Pancreas (tissue), 10 donors: ENCODE results near the gene ZMYND8. TPM values are rescaled to one million over a fixed set of nuclear protein-coding genes. Genes with fewer than 3 reads are reported as not detected.

Source experiments
- ATAC-seq, 4 donors: fragments of 200-7000 bp; cut with Tn5 transposase; one replicate each; pipeline versions ENCODE4 v1.8.0 to v1.9.1; 2020; ENCODE audit warnings: mild to moderate bottlenecking in 4 of 4, moderate library complexity in 4 of 4
- DNase-seq, 6 donors: peaks; one replicate each; pipeline ENCODE4 v3.0.0-alpha.2; 2020
- FAIRE-seq: peaks from 2 replicates; lab custom pipeline; 2012; peaks lifted over from hg19 to GRCh38; lab: Jason Lieb, UNC
- H3K27ac ChIP-seq, 4 donors: fragments of 200-600 bp; sonication (generic); 1 replicate in 3 of 4; 2 replicates in 1 of 4; pipeline versions ENCODE4 v1.5.0 to v1.8.0; 2020
- H3K27me3 ChIP-seq, 4 donors: fragments of 200-600 bp; one replicate each; pipeline ENCODE4 v1.8.0; 2021
- H3K36me3 ChIP-seq, 3 donors: fragments of 200-600 bp; sonication (generic) in 1 of 3; one replicate each; pipeline versions ENCODE4 v1.5.0 to v1.8.0; 2020 to 2021
- H3K4me1 ChIP-seq, 3 donors: fragments of 200-600 bp; one replicate each; pipeline ENCODE4 v1.8.0; 2021
- H3K4me3 ChIP-seq, 4 donors: fragments of 200-600 bp; sonication (generic) in 2 of 4; one replicate each; pipeline versions ENCODE4 v1.5.0 to v1.8.0; 2020 to 2021
- H3K9me3 ChIP-seq, 4 donors: fragments of 200-600 bp; one replicate each; pipeline ENCODE4 v1.8.0; 2021
- CTCF ChIP-seq, 4 donors: fragments of 200-600 bp; sonication (generic) in 3 of 4; IDR thresholded peaks; one replicate each; pipeline versions ENCODE4 v1.5.0 to v1.8.0; 2021; ENCODE audit warnings: antibody characterized with exemption in 4 of 4
- WGBS, 2 donors: extraction: QIAGEN DNeasy Blood & Tissue Kit; methylation state at CpG; one replicate each; pipeline ENCODE4 v1.1.7; 2013; 5-methylcytosine and 5-hydroxymethylcytosine counted together
- intact Hi-C, 3 donors: fragments of 100-400 bp; cut with DNase I; formaldehyde crosslinking; loops; one replicate each; pipeline versions ENCODE4 v1.11.1 to v1.14.2; 2022
- polyA plus RNA-seq, 2 donors: library from polyadenylated mRNA; stranded (reverse); fragments of 200-250 nt; gene quantifications; one replicate each; pipeline ENCODE4 v1.2.3, GENCODE V29; 2013
- total RNA-seq, 6 donors: library from RNA; stranded (reverse); fragmentation: NEBNext Ultra II Directional in 4 of 6; extraction: Animal tissue kit (Norgen Biotek cat#: 25700) in 4 of 6; gene quantifications; one replicate each; pipeline versions ENCODE4 v1.2.1 to v1.2.4, GENCODE V29; 2021 to 2023
- donor health status: healthy with polysubstance abuse.
- donor health status: DM: no; HTN: no; CAD: no; lungs with moderate emphysema.
- donor health status: DM: no; HTN: no; CAD: no.
- donor health status: control.
- donor health status: control.
- donor health status: Bipolar disorder and iron deficiency.
- donor health status: DM: yes; HTN: yes; CAD: no.
- donor health status: DM: no; HTN: no; CAD: no.
- donor health status: DM: no; HTN: no; CAD: no.
- donor health status: DM: yes; HTN: yes; CAD: no.

Gene ZMYND8
- total and polyA plus RNA-seq, 8 donors: 10.8 to 25.6 (median 17.2) TPM

GRCh38 chr20:47355489-47356219, 845 bp downstream of the ZMYND8 start:
- peaks cover 90 to 96% (median 93%) of the 10 kb centered on the region in 3 donors for H3K4me1 ChIP-seq
- intact Hi-C loops: loop anchor here in 1 of 3 donors (5.0 kb wide), 1 partner anchor 38 kb away; no protein-coding TSS in a partner anchor
- peak overlapping the region in 2 of 4 donors; percentile 7 to 19 for H3K4me3 ChIP-seq
- no peaks in the 10 kb centered on the region for H3K36me3 ChIP-seq
- FAIRE-seq (no peak), DNase-seq (no peak), ATAC-seq (no peak)
- WGBS, 2 donors: 55 to 65% methylated on average over 2 of the region's 2 CpGs
- no peak for TF ChIP-seq CTCF (IDR thresholded peaks at IDR 0.05)
- peak overlapping the region; percentile 94 to 99 (median 98) for H3K27ac ChIP-seq
- H3K27me3 ChIP-seq: no peaks in the 10 kb centered on the region
- no peaks in the 10 kb centered on the region for H3K9me3 ChIP-seq

DNA sequence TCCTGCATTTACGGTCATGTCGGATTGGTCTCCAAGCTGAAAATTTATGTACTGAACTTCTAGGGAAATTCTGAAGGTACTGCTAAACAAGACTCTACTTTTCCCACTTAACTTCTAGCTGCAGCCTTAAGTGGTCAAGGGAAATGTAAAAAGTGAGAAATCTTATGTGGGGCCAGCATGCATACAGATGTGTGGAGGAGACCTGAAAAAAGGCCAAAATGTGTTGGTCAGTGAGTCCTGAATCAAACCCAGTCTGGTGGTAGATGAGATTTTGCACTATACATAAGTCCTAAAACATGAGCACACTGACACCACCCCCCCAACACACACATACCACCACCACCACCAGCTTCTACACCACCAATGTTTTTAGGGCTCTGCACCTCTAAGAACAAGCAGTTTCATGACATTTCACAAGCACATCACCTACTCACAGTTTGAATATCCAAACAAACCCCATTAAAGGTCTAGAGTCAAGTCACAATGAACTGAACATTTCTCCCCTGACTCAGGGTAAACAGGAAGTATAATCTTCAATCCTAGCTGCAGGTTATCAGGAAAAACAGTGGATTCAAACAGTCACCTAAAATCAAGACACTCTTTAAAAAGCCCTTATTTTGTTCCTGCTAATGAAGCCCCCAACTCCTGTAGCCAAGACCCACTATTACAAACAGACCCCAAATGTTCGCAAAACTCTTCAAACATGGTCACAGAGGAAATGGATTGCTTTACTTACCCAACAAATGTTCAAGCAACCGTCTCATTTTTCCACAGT, 1.6 kb downstream of the ZMYND8 start:
- Histone ChIP-seq H3K27me3 (no peaks in the 10 kb centered on the region), H3K27ac (peak overlapping the region; percentile 94 to 99 (median 98)), H3K4me3 (peak overlapping the region in 2 of 4 donors; percentile 7 to 19), H3K4me1 (peaks cover 90 to 96% (median 92%) of the 10 kb centered on the region in 3 donors), H3K9me3 (no peaks in the 10 kb centered on the region), H3K36me3 (no peaks in the 10 kb centered on the region)
- FAIRE-seq: no peak
- WGBS, 2 donors: 43 to 53% methylated on average over 4 of the region's 4 CpGs
- no peak for DNase-seq
- no peak for ATAC-seq
- intact Hi-C loops: loop anchor here in 1 of 3 donors (5.0 kb wide), 1 partner anchor 38 kb away; no protein-coding TSS in a partner anchor
- TF ChIP-seq CTCF (IDR thresholded peaks at IDR 0.05): no peak

DNA sequence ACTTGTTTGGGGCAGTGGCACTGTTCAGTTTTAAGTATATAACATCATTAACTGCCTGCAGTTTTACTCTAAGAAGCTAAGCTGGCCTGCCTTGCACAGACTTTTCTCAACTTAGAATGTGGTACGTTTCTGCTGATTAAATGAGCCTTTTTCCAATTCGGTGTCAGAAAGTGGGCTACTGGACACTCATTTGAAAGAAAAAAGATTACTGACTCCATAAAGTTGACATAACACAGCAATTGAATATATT, 2.1 kb downstream of the ZMYND8 start:
- Histone ChIP-seq H3K4me1 (peaks cover 88 to 96% (median 92%) of the 10 kb centered on the region in 3 donors), H3K9me3 (no peaks in the 10 kb centered on the region), H3K4me3 (peak overlapping the region in 1 of 4 donors; percentile 19), H3K27me3 (no peaks in the 10 kb centered on the region), H3K36me3 (no peaks in the 10 kb centered on the region), H3K27ac (peak overlapping the region; percentile 79 to 99 (median 96))
- no peak for ATAC-seq
- DNase-seq: no peak
- no peak for FAIRE-seq
- WGBS, 2 donors: 19 to 20% methylated on average over 2 of the region's 2 CpGs
- intact Hi-C loops: no loop called here
- no peak for TF ChIP-seq CTCF (IDR thresholded peaks at IDR 0.05)

- DNase-seq: no peak
- Histone ChIP-seq H3K4me3 (peak overlapping the region in 1 of 4 donors; percentile 29), H3K27me3 (no peaks in the 10 kb centered on the region), H3K27ac (peak overlapping the region; percentile 79 to 99 (median 96)), H3K36me3 (no peaks in the 10 kb centered on the region), H3K9me3 (no peaks in the 10 kb centered on the region), H3K4me1 (peaks cover 84 to 96% (median 93%) of the 10 kb centered on the region in 3 donors)
- TF ChIP-seq CTCF (IDR thresholded peaks at IDR 0.05): no peak
- FAIRE-seq: no peak
- intact Hi-C loops: no loop called here
- WGBS, 2 donors: 33 to 34% methylated on average over 7 of the region's 7 CpGs
- no peak for ATAC-seq
Observed at GRCh38 chr20:47353692-47354463, 2.6 kb downstream of the ZMYND8 start.
